Amniotic epithelial cell (primary cell): ENCODE measurements around the gene HDAC9.

Experiments
- DNase-seq: peaks from one replicate; pipeline ENCODE4 v3.0.0-alpha.2; 2010; ENCODE audit warnings: low read depth

Gene HDAC9

DNA sequence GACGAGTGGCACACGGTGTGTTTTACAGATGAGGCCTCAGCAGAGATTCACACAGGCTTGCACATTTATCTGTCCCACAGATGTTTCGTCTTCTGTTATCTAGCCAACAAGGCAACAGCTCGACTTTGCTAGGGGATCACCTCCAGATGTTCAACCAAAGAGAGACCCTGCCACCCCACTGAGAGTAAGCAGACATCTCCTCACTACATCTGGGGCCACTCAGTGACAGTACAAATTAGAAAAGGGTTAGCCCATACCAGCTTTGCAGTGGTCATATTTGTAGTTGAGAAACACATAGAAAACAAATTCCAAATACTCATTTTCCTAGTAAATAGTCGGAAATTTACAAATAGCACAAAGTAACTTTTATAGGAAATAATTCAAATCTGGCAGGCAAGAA, 164.2 kb downstream of the HDAC9 start:
- DNase-seq = no peak

DNA sequence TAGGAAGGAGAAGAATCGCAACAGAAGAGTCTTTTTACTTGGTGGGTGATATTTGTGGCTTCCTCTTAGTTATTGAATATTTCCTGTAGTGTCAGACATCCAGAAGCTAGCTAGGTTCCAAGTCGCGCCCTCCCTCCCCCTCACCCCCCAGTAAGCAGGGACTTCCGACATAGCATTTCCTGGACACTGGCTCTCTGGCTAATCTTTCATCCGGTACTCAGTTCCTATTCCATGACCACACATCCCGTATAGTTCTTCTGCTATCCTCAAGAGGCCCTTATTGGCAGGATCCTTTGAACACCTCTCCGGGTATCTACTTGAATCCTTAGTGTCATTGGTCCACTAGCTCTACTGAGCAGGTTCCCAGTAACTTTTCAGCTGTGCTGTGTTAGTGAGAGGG, 167.8 kb downstream of the HDAC9 start:
- no peak for DNase-seq

DNA sequence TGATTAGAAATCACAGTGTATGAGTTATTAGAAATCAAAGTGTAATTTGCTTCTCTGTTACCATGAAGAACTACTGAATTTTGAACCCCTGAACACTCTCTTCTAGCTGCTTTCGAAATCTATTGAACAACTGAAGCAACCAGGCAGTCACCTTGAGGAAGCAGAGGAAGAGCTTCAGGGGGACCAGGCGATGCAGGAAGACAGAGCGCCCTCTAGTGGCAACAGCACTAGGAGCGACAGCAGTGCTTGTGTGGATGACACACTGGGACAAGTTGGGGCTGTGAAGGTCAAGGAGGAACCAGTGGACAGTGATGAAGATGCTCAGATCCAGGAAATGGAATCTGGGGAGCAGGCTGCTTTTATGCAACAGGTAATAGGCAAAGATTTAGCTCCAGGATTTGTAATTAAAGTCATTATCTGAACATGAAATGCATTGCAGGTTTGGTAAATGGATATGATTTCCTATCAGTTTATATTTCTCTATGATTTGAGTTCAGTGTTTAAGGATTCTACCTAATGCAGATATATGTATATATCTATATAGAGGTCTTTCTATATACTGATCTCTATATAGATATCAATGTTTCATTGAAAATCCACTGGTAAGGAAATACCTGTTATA, 170.7 kb downstream of the HDAC9 start:
- peak; percentile 73 for DNase-seq

DNA sequence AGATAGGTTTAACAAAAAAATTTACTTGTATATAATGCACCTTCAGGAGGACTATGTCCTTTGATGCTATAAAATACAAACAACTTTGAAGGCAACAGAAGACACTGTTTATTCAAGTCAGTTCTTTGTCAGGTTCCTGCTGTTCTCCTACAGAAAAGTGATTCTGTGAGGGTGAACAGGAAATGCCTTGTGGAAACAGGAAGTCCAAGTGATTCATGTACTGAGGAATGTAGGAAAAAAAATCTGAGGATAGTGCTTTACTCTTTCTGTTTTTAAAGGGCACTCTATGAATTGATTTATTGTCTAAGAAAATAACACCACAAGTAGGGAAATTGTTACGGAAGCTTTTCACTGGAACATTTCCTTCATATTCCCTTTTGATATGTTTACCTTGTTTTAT, 171.9 kb downstream of the HDAC9 start:
- peak; percentile 75 for DNase-seq

DNA sequence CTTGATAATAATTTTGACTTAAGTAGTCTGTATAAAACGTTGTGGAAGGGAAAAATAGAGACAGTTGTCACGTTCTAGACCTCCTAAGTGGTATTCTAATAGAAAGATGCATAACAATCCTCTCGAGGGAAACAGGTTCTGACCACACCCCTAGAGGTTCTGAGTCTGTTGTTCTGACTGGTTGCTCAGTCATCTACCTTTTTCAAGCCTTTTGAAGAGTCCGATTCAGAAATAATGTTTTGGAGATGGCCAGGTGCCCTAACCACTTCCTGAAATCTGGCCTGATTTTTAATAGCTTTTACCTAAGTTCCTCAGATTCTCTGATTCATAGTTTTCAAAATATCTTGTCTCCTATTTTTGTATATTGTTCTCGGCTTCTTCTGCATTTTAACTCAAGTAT, 175.6 kb downstream of the HDAC9 start:
- no peak for DNase-seq

DNA sequence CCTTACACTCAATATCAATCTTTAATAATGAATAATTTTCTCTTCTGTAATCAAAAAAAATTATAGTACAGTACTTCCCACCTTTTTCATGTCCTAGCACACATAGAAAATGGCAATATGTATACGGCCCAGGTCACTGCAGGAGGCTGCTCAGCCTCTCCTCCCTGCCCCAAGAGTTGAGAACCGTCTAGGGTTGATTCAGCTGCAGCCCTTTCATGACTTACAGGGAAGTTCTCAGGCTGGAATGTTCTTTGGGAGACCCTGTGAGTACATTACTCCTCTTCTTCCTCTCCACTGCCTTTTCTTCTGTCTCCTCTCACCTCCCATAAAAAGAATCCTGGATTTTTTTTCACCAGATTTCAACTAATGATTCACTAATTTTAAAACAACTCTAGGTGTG, 180.0 kb downstream of the HDAC9 start:
- no peak for DNase-seq

DNA sequence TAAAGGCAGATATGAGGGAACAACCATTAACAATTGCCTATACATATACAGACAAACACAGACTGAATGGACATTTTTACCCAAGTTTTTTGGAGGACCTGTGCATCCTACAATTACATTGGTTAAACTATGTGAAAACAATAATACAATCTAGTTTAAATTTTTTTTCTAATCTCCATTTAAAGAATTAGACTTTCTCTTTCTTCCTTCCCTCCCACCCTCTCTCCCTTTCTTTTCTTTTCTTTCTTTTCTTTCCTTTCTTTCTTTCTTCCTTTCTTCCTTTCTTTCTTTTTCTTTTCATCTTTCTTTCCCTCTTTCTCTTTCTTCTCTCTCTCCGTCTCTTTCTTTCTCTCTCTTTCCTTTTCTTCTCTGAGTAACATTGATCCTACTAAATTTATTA, 183.7 kb downstream of the HDAC9 start:
- no peak for DNase-seq

DNA sequence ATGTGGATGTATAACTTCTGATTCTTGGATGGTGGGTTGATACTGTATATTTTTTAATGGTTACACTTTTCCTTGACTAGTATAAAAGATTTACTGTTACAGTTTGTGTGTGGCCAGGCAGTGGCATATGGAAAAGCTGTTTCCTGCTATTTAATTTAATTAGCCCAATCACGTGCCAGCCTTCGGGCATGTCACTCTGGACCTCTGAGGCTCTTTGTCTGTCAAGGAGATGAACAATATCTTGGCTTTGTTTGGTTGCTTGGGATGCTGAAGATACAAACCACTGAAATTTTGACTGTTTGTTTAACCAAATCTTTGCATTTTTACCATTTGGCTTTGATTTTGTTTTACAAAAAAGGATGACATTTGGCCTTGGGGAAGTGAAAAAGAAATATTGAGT, 185.0 kb downstream of the HDAC9 start:
- DNase-seq = no peak

DNA sequence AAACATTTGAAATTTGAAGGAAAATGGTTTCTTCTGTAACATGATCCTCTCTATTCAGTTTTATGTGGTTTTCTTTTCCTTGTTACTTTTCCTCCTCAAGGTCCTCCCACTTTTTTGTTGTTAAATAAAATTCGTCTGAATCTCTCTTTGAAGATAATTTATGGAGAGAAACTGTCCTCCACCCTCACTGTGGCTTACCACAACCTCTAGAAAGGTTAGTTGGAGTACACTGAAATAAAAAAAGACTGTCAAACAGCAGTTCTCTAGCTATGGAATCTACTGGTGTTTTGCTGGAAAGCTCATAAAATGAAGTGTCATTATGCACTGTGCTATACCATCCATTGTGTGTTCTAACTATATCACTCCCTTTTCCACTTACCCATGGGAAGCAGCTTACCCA, 189.4 kb downstream of the HDAC9 start:
- peak; percentile 59 for DNase-seq

DNA sequence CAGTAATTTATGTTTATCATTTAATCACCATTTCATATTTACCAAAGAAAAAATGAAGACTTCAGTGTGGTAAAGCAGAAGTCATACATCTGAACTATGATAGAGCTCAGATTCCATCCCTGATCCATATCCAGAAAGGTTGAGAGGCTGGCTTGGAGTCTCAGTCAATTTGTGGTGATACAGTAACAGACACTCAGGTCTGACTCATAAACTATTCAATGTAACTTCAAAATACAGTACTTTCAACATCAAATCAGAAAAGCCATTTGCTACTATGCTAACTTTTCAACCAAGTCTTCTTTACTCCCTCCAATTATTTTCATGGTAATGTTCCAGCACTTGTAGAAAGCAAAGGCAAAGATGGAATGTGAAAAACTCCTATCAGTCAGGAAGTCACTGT, 190.4 kb downstream of the HDAC9 start:
- DNase-seq = no peak

DNA sequence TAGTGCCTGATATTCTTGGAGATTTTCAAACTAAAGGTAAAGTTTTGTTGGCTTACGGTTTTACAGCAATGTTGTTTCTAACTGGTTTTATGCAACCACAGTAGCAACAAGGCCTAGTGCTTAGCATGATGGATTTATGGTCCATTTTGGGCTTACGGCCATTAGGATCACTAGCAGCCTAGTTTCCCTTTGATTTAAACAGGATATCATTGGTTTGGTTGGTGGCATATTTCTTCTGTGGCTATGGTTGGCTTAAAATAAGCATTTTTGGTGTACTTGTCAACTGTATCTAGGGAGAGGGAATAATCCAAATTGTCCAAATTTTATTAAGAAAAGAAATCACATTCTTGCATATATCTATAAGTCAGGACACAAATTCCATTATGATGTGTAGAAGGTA, 194.0 kb downstream of the HDAC9 start:
- no peak for DNase-seq

DNA sequence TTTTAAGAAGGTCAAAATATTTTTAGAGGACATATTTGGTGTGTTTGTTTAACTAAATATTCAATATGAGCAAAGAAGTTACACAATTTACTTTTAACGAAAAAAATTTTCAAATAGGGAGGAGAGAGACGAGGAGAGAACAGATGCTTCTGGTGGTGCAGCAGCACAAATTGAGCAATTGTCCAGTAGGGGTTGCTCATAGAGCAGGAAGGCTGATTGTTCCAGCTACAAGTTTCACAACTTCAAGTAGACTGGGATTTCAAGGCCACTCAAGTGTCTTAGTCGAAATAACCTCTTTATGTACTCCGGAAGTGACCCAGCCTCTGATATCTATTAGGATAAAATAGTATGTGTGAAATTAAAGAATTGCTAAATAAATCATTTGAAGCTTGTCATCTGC, 197.9 kb downstream of the HDAC9 start:
- DNase-seq = peak; percentile 95

DNA sequence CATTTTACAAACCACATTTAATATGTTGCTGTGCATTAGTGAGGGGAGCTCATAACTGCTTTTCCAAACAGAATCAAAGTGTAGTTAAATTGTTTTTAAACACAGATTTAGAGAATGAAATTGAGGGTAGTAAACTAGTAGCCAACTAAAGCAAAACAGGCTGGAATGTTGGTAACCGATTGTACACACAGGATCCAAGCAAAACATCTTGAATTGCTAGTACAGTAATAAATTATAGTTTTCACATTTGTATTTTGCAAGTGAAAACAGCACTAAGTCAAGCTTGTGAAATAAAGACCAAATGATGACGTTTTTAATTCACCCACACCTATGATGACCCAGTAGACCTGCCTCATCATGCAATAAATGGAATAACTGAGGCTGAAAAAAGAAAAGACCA, 198.3 kb downstream of the HDAC9 start:
- DNase-seq = peak; percentile 31

DNA sequence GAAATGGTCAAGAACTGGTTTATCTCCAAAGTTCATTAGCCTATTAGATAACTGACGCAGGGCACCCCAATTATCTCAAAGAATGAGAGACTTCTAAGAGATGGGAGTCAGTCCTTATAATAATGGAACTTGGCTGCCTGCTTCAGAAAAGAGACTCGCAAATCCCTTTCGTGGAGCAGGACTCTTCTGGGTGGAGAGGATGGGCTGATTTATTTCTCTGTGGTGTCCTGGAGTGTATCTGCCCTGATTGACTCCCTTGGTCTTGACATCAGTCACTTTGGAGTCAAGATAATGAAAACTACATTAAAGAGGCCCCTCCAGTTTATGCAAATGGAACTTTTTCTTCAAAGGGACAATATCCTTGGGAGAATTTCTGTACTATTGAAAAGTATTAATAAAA, 198.9 kb downstream of the HDAC9 start:
- no peak for DNase-seq

DNA sequence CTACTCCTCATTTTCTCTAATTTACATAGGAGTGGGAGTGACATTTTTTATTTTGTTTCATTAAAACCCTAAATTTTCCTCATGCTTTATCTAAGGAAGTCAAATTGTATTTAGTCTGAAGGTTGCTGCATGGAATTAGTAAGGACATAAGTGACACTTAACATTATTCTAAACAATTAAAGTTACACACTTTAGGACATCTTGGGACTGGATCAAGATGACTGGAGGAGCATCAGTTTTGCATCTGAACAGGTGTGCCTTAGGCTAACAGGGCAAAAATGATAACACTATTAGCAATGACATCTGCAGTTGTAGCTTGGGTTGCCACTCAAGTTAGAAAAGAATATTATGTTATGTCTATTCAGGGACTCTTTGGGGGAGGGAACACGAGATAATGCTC, 199.4 kb downstream of the HDAC9 start:
- no peak for DNase-seq

DNA sequence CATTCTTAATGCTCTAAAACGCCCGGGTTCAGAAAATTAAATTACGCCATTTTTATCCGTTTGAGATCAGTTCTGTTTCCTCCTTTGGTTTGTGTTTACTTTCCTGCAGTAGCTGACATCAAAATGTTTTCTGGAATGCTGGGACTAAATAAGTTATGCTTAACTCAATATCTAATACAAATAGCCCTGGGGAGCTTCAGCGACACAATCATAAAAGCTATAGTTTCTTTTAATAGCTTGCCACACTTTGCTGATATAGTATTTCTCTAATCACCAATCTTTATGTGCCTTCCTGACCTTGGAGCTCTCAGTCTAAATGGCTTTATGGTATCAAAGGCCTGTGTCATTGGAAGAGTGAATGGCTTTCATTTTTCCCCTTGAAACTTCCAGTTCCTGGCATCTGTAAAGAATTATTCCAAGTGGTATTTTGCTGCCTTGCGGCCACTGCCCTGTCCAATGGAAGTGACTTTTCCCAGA, 202.7 kb downstream of the HDAC9 start:
- DNase-seq = no peak

DNA sequence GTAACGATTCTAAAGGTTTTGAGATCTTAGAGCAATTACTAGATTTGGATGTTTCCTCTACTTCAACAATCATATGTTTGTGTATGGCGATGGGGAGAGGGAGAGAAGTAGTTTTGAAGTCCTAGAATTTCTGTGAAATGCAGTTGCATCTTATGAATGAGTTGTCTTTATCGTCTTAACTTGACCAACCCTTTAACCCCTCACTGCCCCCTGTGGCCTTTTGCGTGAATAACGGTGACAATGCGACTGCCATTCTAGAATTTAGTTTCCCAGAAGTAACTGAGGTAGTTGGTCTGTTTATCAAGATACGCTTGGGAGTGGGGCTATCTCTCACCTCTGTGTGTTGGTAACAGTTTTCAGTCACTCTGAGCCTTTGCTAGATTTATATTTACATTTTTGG, 204.6 kb downstream of the HDAC9 start:
- no peak for DNase-seq

DNA sequence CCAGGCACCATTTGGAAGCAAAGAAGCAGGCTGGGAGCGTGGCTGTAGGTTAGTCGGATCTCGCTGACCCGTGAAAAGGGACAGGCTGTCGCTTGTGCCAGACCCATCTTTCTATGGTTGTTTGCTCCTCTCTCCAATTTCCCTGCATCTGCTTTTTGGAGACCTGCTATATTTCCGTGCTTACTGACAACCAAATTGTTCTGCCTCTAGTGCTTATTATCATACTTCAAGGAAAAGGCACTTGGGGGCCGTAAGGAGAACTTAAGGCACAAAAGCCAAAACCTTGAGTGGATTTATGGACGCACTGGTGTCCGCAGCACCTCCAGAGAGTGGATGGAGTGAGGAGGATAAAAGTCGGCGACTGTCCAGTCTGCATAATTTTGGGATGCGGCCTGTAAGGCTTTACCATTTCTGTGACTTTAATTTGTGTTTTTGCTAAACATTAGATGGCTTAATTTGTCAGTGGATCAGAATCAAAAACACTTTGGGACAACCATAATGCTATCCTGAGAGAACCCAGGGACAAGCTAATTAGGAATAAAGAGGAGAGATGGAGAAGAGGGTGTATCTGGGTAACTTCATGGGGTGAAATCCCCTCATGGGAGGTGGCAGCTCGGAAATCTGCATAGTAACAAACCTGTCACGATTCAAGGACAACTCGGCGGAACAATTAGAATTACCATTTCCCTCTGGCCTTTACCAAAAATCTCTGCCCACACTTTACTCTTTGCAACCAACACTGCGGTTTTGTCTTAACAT, 206.7 kb downstream of the HDAC9 start:
- DNase-seq = no peak

DNA sequence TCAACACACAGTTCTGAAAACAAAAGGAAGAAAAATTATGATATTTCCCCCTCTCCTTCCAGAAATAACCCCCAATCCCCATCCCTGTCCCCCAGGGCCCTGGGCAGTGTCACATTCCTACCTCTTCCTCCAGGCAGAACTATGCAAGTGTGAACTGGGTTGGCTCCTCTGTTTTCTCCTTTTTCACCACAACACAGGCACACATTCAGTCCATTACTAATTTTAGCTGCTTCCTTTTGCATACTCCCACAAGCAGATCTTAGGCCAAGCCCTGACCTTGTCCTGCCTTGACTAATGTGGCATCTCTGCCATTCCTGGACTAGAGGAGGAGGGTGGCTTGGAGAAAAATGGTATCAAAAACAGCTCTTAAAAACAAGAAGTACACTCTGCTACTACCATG, 208.1 kb downstream of the HDAC9 start:
- no peak for DNase-seq

DNA sequence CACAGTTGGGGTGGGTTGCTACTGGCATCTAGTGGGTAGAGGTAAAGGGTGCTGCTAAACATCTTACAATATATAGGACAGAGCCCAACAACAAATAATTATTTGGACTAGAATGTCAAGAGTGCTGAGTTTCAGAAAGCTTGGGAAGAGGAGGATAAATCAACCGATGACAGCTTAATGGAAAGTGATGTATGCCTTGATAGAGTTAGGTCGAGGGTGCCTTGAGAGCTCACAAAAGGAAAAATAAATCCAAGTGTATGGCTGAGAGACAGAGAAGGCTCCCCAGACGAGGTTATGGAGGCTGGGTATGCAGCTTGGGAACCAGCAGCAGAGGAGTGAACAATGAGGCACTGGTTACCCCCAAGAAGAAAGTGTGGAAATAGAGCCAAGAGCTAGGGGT, 211.1 kb downstream of the HDAC9 start:
- DNase-seq = no peak

DNA sequence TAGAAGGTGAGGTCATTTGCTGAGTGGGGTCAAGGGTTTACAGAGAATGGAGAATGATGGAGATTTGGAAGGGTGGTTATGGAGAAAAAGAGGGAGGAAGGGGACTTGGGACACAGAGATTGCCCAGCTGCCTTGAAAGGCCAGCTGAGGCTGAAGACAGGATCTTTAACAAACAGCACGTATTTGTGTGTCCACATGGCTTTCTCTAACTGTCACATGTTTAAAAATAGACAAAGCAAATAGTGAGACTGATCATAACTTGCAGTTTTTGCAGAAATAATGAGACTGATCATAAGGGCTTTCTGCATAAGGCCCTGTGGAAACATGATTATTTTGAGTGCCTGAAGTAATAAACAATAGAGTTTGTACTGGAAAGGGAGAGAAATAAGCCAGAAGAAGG, 212.7 kb downstream of the HDAC9 start:
- DNase-seq = no peak

DNA sequence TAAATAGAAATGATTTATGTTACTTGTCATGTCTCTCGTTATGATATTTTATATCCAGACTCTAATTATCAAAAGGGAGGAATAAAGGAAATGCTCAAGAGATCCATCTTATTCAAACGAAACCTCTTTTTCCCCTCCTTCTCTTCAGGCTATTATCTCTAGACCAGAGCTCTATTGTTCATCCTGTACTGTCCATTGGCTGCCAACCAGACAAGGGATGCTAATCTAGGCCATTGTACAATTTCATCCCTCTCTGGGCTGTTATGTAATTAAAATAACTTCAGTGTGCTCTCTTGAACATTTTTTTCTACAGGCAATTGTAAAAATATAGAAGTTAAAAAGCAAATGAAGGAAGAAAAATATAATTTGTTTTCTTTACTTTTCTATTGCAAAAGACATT, 220.4 kb downstream of the HDAC9 start:
- DNase-seq = no peak

DNA sequence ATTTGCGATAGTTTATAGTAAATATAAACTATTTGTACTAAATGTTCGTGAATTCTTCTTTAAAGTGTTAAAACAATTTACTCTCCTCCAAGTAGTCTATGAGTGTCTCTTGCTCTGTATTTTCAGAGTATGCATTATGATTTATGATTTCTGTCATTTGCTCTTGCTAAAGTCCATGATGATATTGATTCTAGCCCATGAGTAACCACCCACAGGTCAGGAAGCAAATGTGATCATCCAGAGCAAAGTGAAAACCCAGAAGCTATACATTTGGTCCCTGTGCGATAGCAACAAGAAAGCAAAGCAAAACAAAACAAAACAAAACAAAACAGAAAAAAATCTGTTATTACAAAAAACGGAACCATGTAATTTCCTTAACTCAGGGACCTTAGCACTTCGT, 225.9 kb downstream of the HDAC9 start:
- DNase-seq = no peak

DNA sequence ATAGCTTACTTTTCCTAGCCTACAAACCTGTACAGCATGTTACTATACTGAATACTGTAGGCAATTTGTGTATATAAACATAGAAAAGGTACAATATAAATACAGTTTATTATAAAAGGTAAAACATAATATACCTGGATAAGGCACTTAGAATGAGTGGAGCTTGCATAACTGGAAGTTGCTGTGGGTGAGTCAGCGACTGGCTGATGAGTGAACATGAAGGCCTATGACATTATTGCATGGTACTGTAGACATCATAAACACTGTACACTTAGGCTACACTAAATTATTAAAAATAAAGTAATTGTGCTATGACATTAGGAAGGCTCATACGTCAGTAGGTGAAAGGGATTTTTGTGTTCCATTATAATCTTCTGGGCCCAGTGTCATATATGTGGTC, 228.8 kb downstream of the HDAC9 start:
- peak; percentile 52 for DNase-seq
